HepG2 (cell line): ENCODE data around the gene GORASP2. TPM values are rescaled to one million over a fixed set of nuclear protein-coding genes. Genes with fewer than 3 reads are reported as not detected.
A peak's percentile ranks its signal among the peaks of the same experiment; 100 is the strongest.

Experiments used
- ISL2 ChIP-seq: sonication (generic); formaldehyde crosslinking; IDR thresholded peaks from 2 replicates; pipeline ENCODE4 v1.5.0; 2020; ENCODE audit warnings: missing genetic modification reagents
- JUN ChIP-seq: sonication (generic); formaldehyde crosslinking; IDR thresholded peaks from 2 replicates; pipeline ENCODE4 v1.4.0; 2020; ENCODE audit warnings: mild to moderate bottlenecking, missing genetic modification reagents
- MAFG ChIP-seq: sonication (generic); formaldehyde crosslinking; IDR thresholded peaks from 2 replicates; pipeline ENCODE4 v1.5.1; 2020; ENCODE audit warnings: mild to moderate bottlenecking, missing genetic modification reagents
- MXD3 ChIP-seq: IDR thresholded peaks from 2 replicates; pipeline ENCODE4 v1.6.1; 2016; ENCODE audit warnings: mild to moderate bottlenecking, missing biosample characterization, missing genetic modification reagents
- NFIB ChIP-seq: sonication (generic); formaldehyde crosslinking; IDR thresholded peaks from 2 replicates; pipeline ENCODE4 v1.9.0; 2021; ENCODE audit warnings: missing genetic modification reagents, mild to moderate bottlenecking, borderline replicate concordance
- PLSCR1 ChIP-seq: sonication (generic); formaldehyde crosslinking; IDR thresholded peaks from 2 replicates; pipeline ENCODE4 v1.5.0; 2020; ENCODE audit warnings: missing genetic modification reagents, mild to moderate bottlenecking, borderline replicate concordance
- PPARG ChIP-seq: conservative IDR thresholded peaks from 2 replicates; pipeline ENCODE4 v1.6.1; 2016; ENCODE audit warnings: missing biosample characterization, missing genetic modification reagents
- SALL2 ChIP-seq: sonication (generic); formaldehyde crosslinking; IDR thresholded peaks from 2 replicates; pipeline ENCODE4 v1.8.1; 2023; ENCODE audit warnings: mild to moderate bottlenecking, missing genetic modification reagents, inconsistent platforms
- SMC3 ChIP-seq: IDR thresholded peaks from 2 replicates; pipeline ENCODE4 v1.6.1; 2011; ENCODE audit warnings: low read length, improper control_type of control experiment
- STAG1 ChIP-seq: sonication (generic); formaldehyde crosslinking; IDR thresholded peaks from 2 replicates; pipeline ENCODE4 v1.4.0; 2020; ENCODE audit warnings: missing genetic modification reagents
- THAP11 ChIP-seq: IDR thresholded peaks from 2 replicates; pipeline ENCODE4 v1.6.1; 2016; ENCODE audit warnings: missing biosample characterization, missing genetic modification reagents
- ZBTB40 ChIP-seq, 2 experiments: fragments of 450-650 bp in 1 of 2; sonication (generic) in 1 of 2; formaldehyde crosslinking in 1 of 2; IDR thresholded peaks; 2 replicates each; pipeline versions ENCODE4 v1.6.1 to v1.8.0; 2016 to 2022; ENCODE audit warnings: antibody characterized with exemption in 1 of 2, mild to moderate bottlenecking in 1 of 2, missing genetic modification reagents in 1 of 2
- ZC3H4 ChIP-seq: sonication (generic); formaldehyde crosslinking; IDR thresholded peaks from 2 replicates; pipeline ENCODE4 v1.4.0; 2020; ENCODE audit warnings: missing genetic modification reagents, borderline replicate concordance
- ZNF234 ChIP-seq: sonication (generic); formaldehyde crosslinking; conservative IDR thresholded peaks from 2 replicates; pipeline ENCODE4 v1.5.1; 2020; ENCODE audit warnings: mild to moderate bottlenecking, missing genetic modification reagents
- ZNF414 ChIP-seq: sonication (generic); formaldehyde crosslinking; IDR thresholded peaks from 2 replicates; pipeline ENCODE4 v1.5.0; 2020; ENCODE audit warnings: missing genetic modification reagents
- ZNF619 ChIP-seq: sonication (generic); formaldehyde crosslinking; IDR thresholded peaks from 2 replicates; pipeline ENCODE4 v1.4.0; 2020; ENCODE audit warnings: mild to moderate bottlenecking, missing genetic modification reagents
- ZNF713 ChIP-seq: sonication (generic); formaldehyde crosslinking; IDR thresholded peaks from 2 replicates; pipeline ENCODE4 v1.4.0; 2020; ENCODE audit warnings: mild to moderate bottlenecking, missing genetic modification reagents
- ZNF777 ChIP-seq: sonication (generic); formaldehyde crosslinking; IDR thresholded peaks from 2 replicates; pipeline ENCODE4 v1.4.0; 2020; ENCODE audit warnings: missing genetic modification reagents
- ZNF816 ChIP-seq: sonication (generic); formaldehyde crosslinking; IDR thresholded peaks from 2 replicates; pipeline ENCODE4 v1.8.0; 2022; ENCODE audit warnings: missing genetic modification reagents, mild to moderate bottlenecking, borderline replicate concordance
- polyA plus RNA-seq, 8 experiments: library from polyadenylated mRNA; depleted of rRNA in 3 of 8; stranded (reverse) in 7 of 8; unstranded in 1 of 8; fragments of >200 nt; fragmentation: Illumina TruSeq in 4 of 8; extraction: Trizol in 4 of 8; gene quantifications; 2 replicates each; pipeline versions ENCODE4 v1.2.1 to v1.2.3, GENCODE V29; 2011 to 2016; ENCODE audit warnings: low read depth in 4 of 8, missing spikeins in 1 of 8, mixed read lengths in 1 of 8; ENCODE audit not compliant: insufficient read depth in 1 of 8
- total RNA-seq, 5 experiments: library from RNA; depleted of rRNA; stranded (reverse); fragments of >200 nt; fragmentation: Illumina TruSeq; extraction: Trizol; gene quantifications; 2 replicates each; pipeline ENCODE4 v1.2.3, GENCODE V29; 2016; ENCODE audit warnings: low read depth in 1 of 5

Gene GORASP2
- total and polyA plus RNA-seq, 2 of the 13 experiments (the other 11 are each of a cell fraction or from before 2014, with no cell fraction given), result 103 to 239 TPM

GRCh38 chr2:170930131-170930990, 1.3 kb downstream of the GORASP2 start (continued):
- no peak for TF ChIP-seq SALL2 (CRISPR knock-in tag)
- TF ChIP-seq ZNF713, result no peak
- no peak for TF ChIP-seq PPARG (CRISPR knock-in tag)
- TF ChIP-seq ISL2 (CRISPR knock-in tag), result no peak
- no peak for TF ChIP-seq PLSCR1 (CRISPR knock-in tag)
- no peak; the same call in 1 of the 2 replicates for TF ChIP-seq ZNF414 (CRISPR knock-in tag)
- TF ChIP-seq ZNF777 (CRISPR knock-in tag), result no peak
- TF ChIP-seq STAG1 (CRISPR knock-in tag), result no peak
- no peak for TF ChIP-seq ZNF816 (CRISPR knock-in tag)
- no peak for TF ChIP-seq JUN (CRISPR knock-in tag)
- no peak for TF ChIP-seq MAFG (CRISPR knock-in tag)
- TF ChIP-seq ZNF619 (CRISPR knock-in tag), result peak; percentile 50; the same call in 1 of the 2 replicates
- TF ChIP-seq MXD3, result no peak
- no peak for TF ChIP-seq NFIB (CRISPR knock-in tag)
- TF ChIP-seq ZNF234, result no peak
- TF ChIP-seq THAP11 (CRISPR knock-in tag), result peak; percentile 66
- no peak for TF ChIP-seq ZC3H4 (CRISPR knock-in tag)
- TF ChIP-seq SMC3, result no peak
- TF ChIP-seq ZBTB40 (IDR thresholded peaks at IDR 0.05), result peak; percentile 61
- TF ChIP-seq ZBTB40 (CRISPR knock-in tag; IDR thresholded peaks at IDR 0.05), result no peak
